M059J (cell line): Measurements from ENCODE around the gene FRYL. TPM values are rescaled to one million over a fixed set of nuclear protein-coding genes. Genes with fewer than 3 reads are reported as not detected.
"Not testable (repeated sequence)": the region's sequence is repeated elsewhere in the genome, so short reads cannot be mapped to it uniquely, and the experiment has no call there.

Experiments used
- DNase-seq: peaks from one replicate; pipeline ENCODE4 v3.0.0-alpha.2; 2012; ENCODE audit warnings: low read depth
- total RNA-seq: library from RNA; depleted of rRNA; stranded (reverse); fragments of >200 nt; shearing (Covaris generic); gene quantifications from 2 replicates; pipeline ENCODE4 v1.2.3, GENCODE V29; 2014

FRYL gene
- total RNA-seq, 1 experiment from 2014 or later = 46.7 TPM

- DNase-seq = no peak
Observed at GRCh38 chr4:48746608-48747362, 33.3 kb downstream of the FRYL start.

GRCh38 chr4:48745223-48745622 lies 34.9 kb downstream of the FRYL start:
- not testable (repeated sequence) for DNase-seq

GRCh38 chr4:48742412-48742811 lies 37.7 kb downstream of the FRYL start:
- no peak for DNase-seq

- DNase-seq = no peak
Observed at GRCh38 chr4:48739560-48740019, 40.5 kb downstream of the FRYL start.

GRCh38 chr4:48738856-48739255 lies 41.2 kb downstream of the FRYL start:
- DNase-seq = no peak

GRCh38 chr4:48728906-48729496 lies 51.1 kb downstream of the FRYL start:
- not testable (repeated sequence) for DNase-seq

- no peak for DNase-seq
Observed at GRCh38 chr4:48727666-48728459, 52.2 kb downstream of the FRYL start.

- no peak for DNase-seq
Observed at GRCh38 chr4:48725414-48725813, 54.7 kb downstream of the FRYL start.

GRCh38 chr4:48722509-48723446 lies 57.3 kb downstream of the FRYL start:
- DNase-seq = peak; percentile 32

GRCh38 chr4:48720459-48720858 lies 59.6 kb downstream of the FRYL start:
- DNase-seq = no peak

- no peak for DNase-seq
Observed at GRCh38 chr4:48718818-48719465, 61.1 kb downstream of the FRYL start.

GRCh38 chr4:48716285-48716684 lies 63.8 kb downstream of the FRYL start:
- DNase-seq = not testable (repeated sequence)

- no peak for DNase-seq
Observed at GRCh38 chr4:48710446-48711209, 69.5 kb downstream of the FRYL start.

- no peak for DNase-seq
Observed at GRCh38 chr4:48709901-48710300, 70.2 kb downstream of the FRYL start.

- DNase-seq = no peak
Observed at GRCh38 chr4:48708610-48709009, 71.5 kb downstream of the FRYL start.

GRCh38 chr4:48706736-48707135 lies 73.3 kb downstream of the FRYL start:
- no peak for DNase-seq

- DNase-seq = no peak
Observed at GRCh38 chr4:48705609-48706008, 74.5 kb downstream of the FRYL start.

GRCh38 chr4:48704091-48704802 lies 75.8 kb downstream of the FRYL start:
- DNase-seq = no peak

- peak; percentile 50 for DNase-seq
Observed at GRCh38 chr4:48699475-48699874, 80.6 kb downstream of the FRYL start.
